Medulla oblongata (tissue), 1 donor: ENCODE measurements around the gene CLDN19.

Source experiments
- DNase-seq: peaks from one replicate; pipeline ENCODE4 v3.0.0-alpha.2; 2015; ENCODE audit errors: extremely low spot score

CLDN19 gene

GRCh38 chr1:42739753-42740700 is at the start of gene CLDN19:
TSS of gene CLDN19 (minus strand) at chr1:42740236. CDS start at chr1:42740063, 173 bp downstream.
- no peak for DNase-seq

GRCh38 chr1:42788021-42788420 is 48.0 kb upstream of the CLDN19 start:
- no peak for DNase-seq

GRCh38 chr1:42786097-42786496 is 46.1 kb upstream of the CLDN19 start:
- no peak for DNase-seq

- no peak for DNase-seq
Observed at GRCh38 chr1:42784946-42785693, 45.1 kb upstream of the CLDN19 start, which contains the start of gene TMEM269. TSS of gene TMEM269 (plus strand) at chr1:42784991. CDS start at chr1:42789894, 4,903 bp downstream.

- no peak for DNase-seq
Observed at GRCh38 chr1:42784547-42784945, 44.5 kb upstream of the CLDN19 start.

- no peak for DNase-seq
Observed at GRCh38 chr1:42783092-42783491, 43.1 kb upstream of the CLDN19 start.

GRCh38 chr1:42780176-42780575 is 40.1 kb upstream of the CLDN19 start:
- no peak for DNase-seq

GRCh38 chr1:42779725-42780124 is 39.7 kb upstream of the CLDN19 start:
- DNase-seq, result no peak

GRCh38 chr1:42777852-42778251 is 37.8 kb upstream of the CLDN19 start:
- peak; percentile 75 for DNase-seq

- no peak for DNase-seq
Observed at GRCh38 chr1:42776502-42776901, 36.5 kb upstream of the CLDN19 start.

GRCh38 chr1:42774928-42775526 is 35.0 kb upstream of the CLDN19 start:
- DNase-seq, result no peak

GRCh38 chr1:42773420-42773819 is 33.4 kb upstream of the CLDN19 start:
- DNase-seq, result no peak

- no peak for DNase-seq
Observed at GRCh38 chr1:42769811-42770210, 29.8 kb upstream of the CLDN19 start.

- no peak for DNase-seq
Observed at GRCh38 chr1:42768172-42768571, 28.1 kb upstream of the CLDN19 start.

GRCh38 chr1:42767510-42768000 is 27.5 kb upstream of the CLDN19 start:
- no peak for DNase-seq

GRCh38 chr1:42766741-42767509 is 26.9 kb upstream of the CLDN19 start, which contains the start of the genes C1orf50 and P3H1:
TSS of gene C1orf50 (plus strand) at chr1:42767249. CDS start at chr1:42767312, 63 bp downstream.
TSS of gene P3H1 (minus strand) at chr1:42767028. CDS start at chr1:42766971, 57 bp downstream.
- DNase-seq, result peak; percentile 100

GRCh38 chr1:42765832-42766740 is 26.1 kb upstream of the CLDN19 start:
- peak; percentile 39 for DNase-seq

- no peak for DNase-seq
Observed at GRCh38 chr1:42765269-42765668, 25.2 kb upstream of the CLDN19 start.

- DNase-seq, result no peak
Observed at GRCh38 chr1:42762269-42762668, 22.2 kb upstream of the CLDN19 start.

GRCh38 chr1:42761567-42761966 is 21.5 kb upstream of the CLDN19 start:
- no peak for DNase-seq
